ENCODE data around the gene MAD2L2. TPM values are rescaled to one million over a fixed set of nuclear protein-coding genes. Genes with fewer than 3 reads are reported as not detected.

MAD2L2 gene
- total and polyA plus RNA-seq, 9 donors, result 25.1 to 39.9 (median 32.1) TPM

DNA sequence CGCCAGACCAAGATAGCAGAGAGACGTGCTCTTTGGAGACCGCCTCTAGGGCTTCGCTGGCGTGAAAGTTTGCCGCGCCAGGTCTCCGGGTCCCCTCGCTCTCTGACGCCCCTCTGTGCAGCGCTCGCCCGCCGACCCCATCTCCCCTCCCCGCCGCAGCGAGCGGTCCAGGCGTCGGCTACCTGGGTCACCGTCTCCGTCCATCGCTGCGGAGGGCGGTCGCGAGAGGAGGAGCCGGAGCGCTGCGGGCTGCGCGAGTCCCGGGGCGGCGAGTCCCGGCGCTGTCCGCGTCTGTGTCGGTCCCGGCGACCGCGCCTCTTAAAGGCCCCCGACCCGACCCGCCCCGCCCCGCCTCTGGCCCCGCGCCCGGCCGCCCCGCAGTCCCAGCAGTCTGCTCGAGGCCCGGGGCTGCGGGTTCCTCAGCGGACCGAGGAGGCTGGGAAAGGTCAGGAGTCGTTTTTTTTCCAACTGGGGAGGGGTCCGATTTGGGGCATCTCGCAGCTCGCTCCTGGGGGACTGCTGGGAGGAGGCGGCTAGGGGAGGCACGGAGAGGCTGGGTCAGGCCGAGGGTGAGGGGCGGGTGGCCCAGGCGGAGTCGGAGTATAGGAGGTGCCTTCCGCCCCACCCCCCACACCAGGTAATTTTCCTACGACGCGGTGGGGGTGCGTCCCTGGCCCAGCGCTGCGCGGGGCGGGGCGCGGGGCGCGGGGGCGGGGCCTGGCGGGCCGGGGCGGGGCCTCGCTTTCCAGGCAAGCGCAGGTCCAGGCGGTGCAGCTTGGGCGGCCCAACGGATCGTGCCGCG, 26.6 kb downstream of the MAD2L2 start, which contains the start of the genes FBXO2 and FBXO44:
TSS of gene FBXO2 (minus strand) at position 293 of the 802 bp plus-strand sequence. CDS start at position 204, 89 bp downstream.
TSS of gene FBXO44 (plus strand) at position 741 of the 802 bp plus-strand sequence. CDS start 959 bp downstream, outside the sequence.
- DNase-seq, result no peak
- no peaks in the 10 kb centered on the region for H3K9me3 ChIP-seq (replicated peaks; ENCODE audit: control insufficient read depth, low read depth, low read length)
- peaks cover 23% of the 10 kb centered on the region for H3K4me1 ChIP-seq (ENCODE audit: control insufficient read depth, insufficient read depth, low read length)
- H3K4me3 ChIP-seq (ENCODE audit: low read length), result peak within 1 kb of the TSS; percentile 45
- H3K27me3 ChIP-seq (ENCODE audit: control insufficient read depth, insufficient read depth, low read length), result peaks cover 53% of the 10 kb centered on the region
- no peak within 1 kb of the TSS for H3K27ac ChIP-seq (ENCODE audit: low read length)
- peaks cover 3% of the 10 kb centered on the region for H3K36me3 ChIP-seq (ENCODE audit: control insufficient read depth, insufficient read depth, low read length)
- 2% methylated on average over 67 of the region's 94 CpGs for WGBS (ENCODE audit: insufficient coverage)

DNA sequence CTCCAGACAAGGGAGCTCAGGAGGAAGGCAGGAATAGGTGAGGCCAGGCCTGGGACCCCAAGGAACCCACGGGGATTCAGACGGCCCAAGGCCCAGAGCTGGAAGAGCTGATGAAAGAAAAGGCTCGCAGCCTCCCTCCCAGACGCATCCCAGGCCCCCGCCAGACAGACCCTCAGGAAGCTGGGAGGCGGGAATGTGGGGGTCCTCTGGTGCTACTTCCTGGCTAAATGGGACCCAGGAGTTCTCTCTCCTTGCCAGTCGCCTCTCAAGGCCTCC, 27.1 kb downstream of the MAD2L2 start:
- Histone ChIP-seq H3K4me1 (ENCODE audit: control insufficient read depth, insufficient read depth, low read length) (peaks cover 25% of the 10 kb centered on the region), H3K27ac (ENCODE audit: low read length) (no peak overlapping the region), H3K27me3 (ENCODE audit: control insufficient read depth, insufficient read depth, low read length) (peaks cover 57% of the 10 kb centered on the region), H3K36me3 (ENCODE audit: control insufficient read depth, insufficient read depth, low read length) (peaks cover 3% of the 10 kb centered on the region), H3K9me3 (replicated peaks; ENCODE audit: control insufficient read depth, low read depth, low read length) (no peaks in the 10 kb centered on the region), H3K4me3 (ENCODE audit: low read length) (no peak overlapping the region)
- 38% methylated on average over 5 of the region's 7 CpGs for WGBS (ENCODE audit: insufficient coverage)
- DNase-seq, result no peak

DNA sequence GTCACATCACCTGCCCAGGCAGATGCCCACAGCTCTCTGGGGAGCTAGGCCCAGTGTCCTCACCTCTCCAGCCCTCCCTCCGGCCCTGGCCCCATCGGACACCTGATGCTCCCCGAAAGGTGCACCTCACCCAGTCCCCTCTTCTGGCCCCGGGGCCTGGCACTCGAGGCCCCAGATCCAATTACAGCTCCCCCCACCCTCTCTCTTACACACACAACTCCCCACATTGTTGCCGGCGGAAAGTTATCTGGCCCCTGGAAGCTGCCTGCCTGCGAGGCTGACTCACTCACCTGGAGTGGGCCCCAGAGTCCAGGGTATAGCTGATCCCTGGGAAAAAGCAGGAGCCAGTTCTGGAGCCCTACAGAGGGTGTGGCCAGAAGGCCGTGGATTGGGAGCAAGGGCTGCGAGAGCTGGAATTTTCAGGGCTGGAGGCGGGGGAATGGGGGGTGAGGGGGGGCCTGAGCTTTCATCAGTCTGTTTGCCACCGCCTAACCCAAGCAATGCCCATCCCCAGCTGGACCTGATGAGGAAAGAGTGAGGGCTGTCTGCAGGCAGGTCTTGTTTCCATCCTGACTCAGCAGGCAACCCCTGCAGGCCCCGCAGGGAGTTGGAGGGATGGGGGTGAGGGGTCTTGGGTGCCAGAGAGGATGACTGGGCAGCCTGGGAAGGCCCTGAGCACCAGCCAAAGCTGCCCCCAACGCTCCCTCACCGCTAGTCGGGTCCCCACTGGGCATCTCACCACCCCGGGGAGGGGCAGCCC, 27.7 kb downstream of the MAD2L2 start:
- no peaks in the 10 kb centered on the region for H3K9me3 ChIP-seq (replicated peaks; ENCODE audit: control insufficient read depth, low read depth, low read length)
- DNase-seq, result no peak
- WGBS (ENCODE audit: insufficient coverage), result 42% methylated on average over 13 of the region's 17 CpGs
- H3K27ac ChIP-seq (ENCODE audit: low read length), result no peak overlapping the region
- peaks cover 3% of the 10 kb centered on the region for H3K36me3 ChIP-seq (ENCODE audit: control insufficient read depth, insufficient read depth, low read length)
- no peak overlapping the region for H3K4me3 ChIP-seq (ENCODE audit: low read length)
- peaks cover 62% of the 10 kb centered on the region for H3K27me3 ChIP-seq (ENCODE audit: control insufficient read depth, insufficient read depth, low read length)
- H3K4me1 ChIP-seq (ENCODE audit: control insufficient read depth, insufficient read depth, low read length), result peaks cover 30% of the 10 kb centered on the region

DNA sequence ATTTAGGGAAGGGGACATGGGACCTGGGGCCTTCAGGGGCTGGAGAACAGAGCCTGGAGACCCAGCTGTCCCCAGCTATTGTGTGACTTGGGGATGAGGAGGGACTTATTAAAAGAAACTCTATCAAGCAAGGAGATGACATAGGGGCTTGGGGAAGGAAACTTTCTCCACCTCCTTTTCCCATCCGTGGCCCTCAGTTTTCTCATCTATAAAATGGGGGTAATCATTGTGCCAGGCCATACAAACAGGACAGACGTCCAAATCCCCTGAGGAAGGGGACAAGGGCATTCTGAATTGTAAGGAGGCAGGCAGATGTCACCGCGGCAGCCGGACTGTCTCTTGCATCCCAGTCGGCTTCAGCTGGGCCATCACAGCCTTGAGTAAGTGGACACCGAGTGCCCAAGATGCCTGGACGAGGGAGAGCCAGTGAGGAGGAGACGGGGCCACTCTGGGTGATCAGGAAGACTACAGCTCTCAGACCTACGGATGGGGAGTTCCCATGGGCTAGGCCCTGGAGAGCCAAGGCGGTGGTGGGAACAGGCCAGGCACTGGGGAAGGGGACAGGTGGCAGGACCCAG, 28.7 kb downstream of the MAD2L2 start:
- Histone ChIP-seq H3K9me3 (replicated peaks; ENCODE audit: control insufficient read depth, low read depth, low read length) (no peaks in the 10 kb centered on the region), H3K4me1 (ENCODE audit: control insufficient read depth, insufficient read depth, low read length) (peaks cover 37% of the 10 kb centered on the region), H3K36me3 (ENCODE audit: control insufficient read depth, insufficient read depth, low read length) (peaks cover 3% of the 10 kb centered on the region), H3K27ac (ENCODE audit: low read length) (no peak overlapping the region), H3K4me3 (ENCODE audit: low read length) (no peak overlapping the region), H3K27me3 (ENCODE audit: control insufficient read depth, insufficient read depth, low read length) (peaks cover 65% of the 10 kb centered on the region)
- 87% methylated on average over 9 of the region's 11 CpGs for WGBS (ENCODE audit: insufficient coverage)
- no peak for DNase-seq

DNA sequence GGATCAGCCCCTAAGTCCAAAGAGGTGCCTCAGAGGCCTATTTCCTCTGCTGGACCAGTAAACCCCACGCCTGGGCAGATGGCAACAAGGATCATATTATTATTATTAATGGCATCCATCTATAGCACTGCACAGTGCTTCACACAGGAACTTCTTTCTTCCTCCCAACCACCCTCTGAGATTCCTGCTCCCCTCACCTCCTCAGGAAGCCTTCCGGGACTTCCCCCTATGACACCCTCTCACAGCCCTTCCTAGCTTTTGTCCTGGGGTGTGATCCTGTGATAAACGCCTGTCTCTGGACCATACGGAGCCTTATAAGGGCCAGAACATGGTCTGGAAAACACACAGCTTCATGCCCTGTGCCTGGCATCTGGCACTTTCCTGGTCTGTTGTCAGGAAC, 29.9 kb downstream of the MAD2L2 start:
- peaks cover 65% of the 10 kb centered on the region for H3K27me3 ChIP-seq (ENCODE audit: control insufficient read depth, insufficient read depth, low read length)
- H3K27ac ChIP-seq (ENCODE audit: low read length), result no peak overlapping the region
- H3K36me3 ChIP-seq (ENCODE audit: control insufficient read depth, insufficient read depth, low read length), result no peaks in the 10 kb centered on the region
- no peaks in the 10 kb centered on the region for H3K9me3 ChIP-seq (replicated peaks; ENCODE audit: control insufficient read depth, low read depth, low read length)
- H3K4me3 ChIP-seq (ENCODE audit: low read length), result no peak overlapping the region
- peaks cover 39% of the 10 kb centered on the region for H3K4me1 ChIP-seq (ENCODE audit: control insufficient read depth, insufficient read depth, low read length)
- DNase-seq, result no peak
- WGBS (ENCODE audit: insufficient coverage), result 71% methylated on average over 3 of the region's 4 CpGs

DNA sequence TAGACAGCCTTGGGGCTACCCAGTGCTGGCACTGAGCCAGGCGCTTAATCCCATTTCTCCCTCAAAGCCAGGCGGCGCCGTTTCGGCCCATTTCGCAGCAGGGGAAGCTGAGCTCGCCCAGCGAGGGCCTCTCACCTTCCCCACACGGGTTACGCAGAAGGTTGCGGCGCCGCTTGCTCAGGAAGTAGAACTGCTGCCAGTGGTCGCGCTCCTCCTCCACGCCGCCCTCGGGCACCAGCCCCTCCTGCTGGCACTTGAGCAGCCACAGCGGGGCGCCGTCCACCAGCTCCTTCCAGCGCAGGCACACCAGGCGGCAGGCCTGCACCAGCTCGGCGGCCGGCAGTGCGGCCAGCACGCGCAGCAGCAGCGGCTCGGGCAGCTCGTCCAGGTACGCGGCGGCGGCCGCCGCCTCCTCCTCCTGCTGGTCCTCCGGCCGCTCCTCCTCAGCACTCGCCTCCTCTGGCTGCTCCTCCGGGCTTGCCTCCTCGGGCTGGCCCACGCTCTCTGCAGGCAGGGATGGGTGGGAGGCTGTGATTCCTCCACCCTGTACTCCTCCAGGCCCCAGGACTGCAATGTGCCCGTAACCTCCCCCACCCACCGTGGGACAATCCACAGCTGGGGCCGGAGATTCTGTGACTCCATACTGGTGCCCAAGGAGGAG, 30.5 kb downstream of the MAD2L2 start:
- WGBS (ENCODE audit: insufficient coverage), result 4% methylated on average over 42 of the region's 47 CpGs
- DNase-seq, result peak; percentile 53
- Histone ChIP-seq H3K27me3 (ENCODE audit: control insufficient read depth, insufficient read depth, low read length) (peaks cover 62% of the 10 kb centered on the region), H3K36me3 (ENCODE audit: control insufficient read depth, insufficient read depth, low read length) (no peaks in the 10 kb centered on the region), H3K27ac (ENCODE audit: low read length) (no peak overlapping the region), H3K9me3 (replicated peaks; ENCODE audit: control insufficient read depth, low read depth, low read length) (no peaks in the 10 kb centered on the region), H3K4me3 (ENCODE audit: low read length) (no peak overlapping the region), H3K4me1 (ENCODE audit: control insufficient read depth, insufficient read depth, low read length) (peaks cover 35% of the 10 kb centered on the region)

DNA sequence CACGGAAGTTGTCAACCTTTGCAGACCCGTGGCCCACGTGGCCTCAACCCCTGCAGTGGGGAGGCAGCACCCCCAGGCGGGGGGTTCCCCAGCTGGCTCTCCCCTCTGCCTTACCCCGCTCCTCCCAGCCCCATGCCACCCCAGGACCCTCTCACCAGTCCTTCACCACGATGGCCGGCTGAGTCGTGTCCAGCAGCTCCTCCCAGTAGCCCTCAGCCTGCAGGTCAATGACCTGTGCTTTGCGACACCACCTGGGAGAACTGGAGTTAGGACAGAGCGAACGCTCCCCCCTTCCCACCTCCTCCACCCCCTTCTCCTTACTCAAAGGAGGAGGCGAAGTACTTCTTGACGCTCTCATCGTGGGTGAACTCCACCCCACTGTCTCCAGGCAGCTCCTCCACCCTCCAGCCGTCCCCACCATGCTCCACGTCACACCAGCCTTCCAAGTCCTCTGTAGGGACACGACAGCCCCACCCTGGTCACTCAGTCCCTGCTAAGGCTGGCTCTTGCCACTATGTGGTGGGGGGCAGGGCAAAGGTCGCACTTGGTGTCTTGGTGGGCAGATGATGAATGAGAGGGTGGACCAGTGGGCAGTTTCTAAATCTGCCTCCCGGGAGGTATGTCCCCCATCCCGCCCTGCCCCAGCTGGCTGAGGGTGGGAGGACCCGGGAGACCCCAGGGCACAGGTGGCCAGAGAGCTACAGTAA, 31.2 kb downstream of the MAD2L2 start:
- Histone ChIP-seq H3K27ac (ENCODE audit: low read length) (no peak overlapping the region), H3K36me3 (ENCODE audit: control insufficient read depth, insufficient read depth, low read length) (no peaks in the 10 kb centered on the region), H3K4me1 (ENCODE audit: control insufficient read depth, insufficient read depth, low read length) (peaks cover 30% of the 10 kb centered on the region), H3K27me3 (ENCODE audit: control insufficient read depth, insufficient read depth, low read length) (peaks cover 60% of the 10 kb centered on the region), H3K9me3 (replicated peaks; ENCODE audit: control insufficient read depth, low read depth, low read length) (no peaks in the 10 kb centered on the region), H3K4me3 (ENCODE audit: low read length) (no peak overlapping the region)
- no peak for DNase-seq
- WGBS (ENCODE audit: insufficient coverage), result 32% methylated on average over 16 of the region's 21 CpGs

DNA sequence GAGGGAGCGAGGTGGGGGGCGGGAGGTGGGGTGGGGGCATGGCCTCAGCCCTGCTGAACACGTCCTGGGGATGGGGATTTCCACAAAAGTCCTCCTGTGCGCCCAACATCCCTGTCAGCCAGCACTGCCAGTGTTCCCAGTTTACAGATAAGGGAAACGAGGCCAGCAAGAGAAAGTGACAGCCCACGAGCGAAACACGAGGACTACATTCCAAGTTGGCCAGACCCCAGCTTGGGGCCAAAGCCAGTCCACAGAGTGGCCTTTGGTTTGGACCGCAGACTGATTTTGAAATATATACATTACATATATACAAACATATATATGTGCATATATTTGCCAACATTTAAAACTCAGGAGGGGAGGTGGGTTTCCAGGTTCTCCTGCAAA, 31.7 kb downstream of the MAD2L2 start:
- Histone ChIP-seq H3K4me3 (ENCODE audit: low read length) (no peak overlapping the region), H3K9me3 (replicated peaks; ENCODE audit: control insufficient read depth, low read depth, low read length) (no peaks in the 10 kb centered on the region), H3K4me1 (ENCODE audit: control insufficient read depth, insufficient read depth, low read length) (peaks cover 27% of the 10 kb centered on the region), H3K27me3 (ENCODE audit: control insufficient read depth, insufficient read depth, low read length) (peaks cover 57% of the 10 kb centered on the region), H3K27ac (ENCODE audit: low read length) (no peak overlapping the region), H3K36me3 (ENCODE audit: control insufficient read depth, insufficient read depth, low read length) (no peaks in the 10 kb centered on the region)
- 25% methylated on average over 2 of the region's 9 CpGs for WGBS (ENCODE audit: insufficient coverage)
- no peak for DNase-seq

DNA sequence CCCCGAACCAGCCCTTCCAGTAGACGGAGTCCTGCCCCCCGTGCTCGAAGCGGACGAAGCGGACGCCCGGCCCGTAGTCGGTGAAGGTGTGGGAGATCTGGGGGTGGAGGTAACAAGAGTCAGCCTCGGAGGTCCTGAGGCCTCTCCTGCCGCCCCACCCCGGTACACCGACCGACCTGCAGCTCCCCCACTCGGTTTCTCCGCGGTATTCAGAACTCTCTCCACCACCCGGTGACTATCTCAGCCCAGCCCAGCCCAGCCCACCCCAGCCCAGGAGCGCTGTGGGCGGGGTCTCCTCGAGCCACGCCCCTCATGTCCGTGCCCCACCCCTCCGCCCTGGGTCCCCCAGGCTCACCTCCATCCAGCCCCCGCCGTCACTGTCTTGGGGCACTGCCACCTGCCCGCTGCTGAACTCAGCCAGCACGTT, 32.2 kb downstream of the MAD2L2 start:
- under 1% methylated on average over 15 of the region's 30 CpGs for WGBS (ENCODE audit: insufficient coverage)
- peaks cover 55% of the 10 kb centered on the region for H3K27me3 ChIP-seq (ENCODE audit: control insufficient read depth, insufficient read depth, low read length)
- no peak overlapping the region for H3K27ac ChIP-seq (ENCODE audit: low read length)
- no peak overlapping the region for H3K4me3 ChIP-seq (ENCODE audit: low read length)
- no peaks in the 10 kb centered on the region for H3K9me3 ChIP-seq (replicated peaks; ENCODE audit: control insufficient read depth, low read depth, low read length)
- H3K4me1 ChIP-seq (ENCODE audit: control insufficient read depth, insufficient read depth, low read length), result peaks cover 23% of the 10 kb centered on the region
- no peak for DNase-seq
- H3K36me3 ChIP-seq (ENCODE audit: control insufficient read depth, insufficient read depth, low read length), result no peaks in the 10 kb centered on the region
